ENCODE measurements around the gene DOHH.

DOHH gene

DNA sequence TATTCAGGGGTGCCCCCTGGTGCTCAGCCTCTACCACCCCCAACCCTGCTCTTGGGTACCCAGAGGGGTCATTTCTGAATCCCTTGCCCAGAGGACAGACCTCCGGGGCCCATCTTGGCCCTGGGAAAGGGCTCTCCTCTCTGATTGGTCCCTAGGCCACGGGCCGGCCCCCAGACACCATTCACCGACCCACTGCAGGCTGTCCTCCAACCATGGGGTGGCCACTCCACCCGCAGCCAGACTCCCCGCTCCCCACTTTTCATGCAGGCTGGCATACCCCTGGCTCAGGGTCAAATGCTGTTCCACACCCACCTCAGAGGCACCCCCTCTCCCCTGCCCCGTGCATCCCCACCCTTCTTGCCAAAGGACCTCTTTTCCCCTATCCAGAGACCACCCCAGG is 34.9 kb downstream of the DOHH start:
- Histone ChIP-seq H3K4me3 (ENCODE audit: low read depth, low read length) (no peak overlapping the region), H3K79me2 (ENCODE audit: control insufficient read depth, insufficient read depth, low read length, unreplicated experiment) (no peaks in the 10 kb centered on the region), H3K27me3 (ENCODE audit: insufficient read depth, low read length) (no peaks in the 10 kb centered on the region), H3K36me3 (ENCODE audit: insufficient read depth, low read length) (peaks cover 2% of the 10 kb centered on the region; the same call in 1 of the 2 replicates), H2AFZ (ENCODE audit: low read length, unreplicated experiment) (no peak overlapping the region), H3K27ac (ENCODE audit: low read depth, low read length) (no peak overlapping the region), H3K4me1 (ENCODE audit: control insufficient read depth, insufficient read depth, low read length, unreplicated experiment) (no peaks in the 10 kb centered on the region)

DNA sequence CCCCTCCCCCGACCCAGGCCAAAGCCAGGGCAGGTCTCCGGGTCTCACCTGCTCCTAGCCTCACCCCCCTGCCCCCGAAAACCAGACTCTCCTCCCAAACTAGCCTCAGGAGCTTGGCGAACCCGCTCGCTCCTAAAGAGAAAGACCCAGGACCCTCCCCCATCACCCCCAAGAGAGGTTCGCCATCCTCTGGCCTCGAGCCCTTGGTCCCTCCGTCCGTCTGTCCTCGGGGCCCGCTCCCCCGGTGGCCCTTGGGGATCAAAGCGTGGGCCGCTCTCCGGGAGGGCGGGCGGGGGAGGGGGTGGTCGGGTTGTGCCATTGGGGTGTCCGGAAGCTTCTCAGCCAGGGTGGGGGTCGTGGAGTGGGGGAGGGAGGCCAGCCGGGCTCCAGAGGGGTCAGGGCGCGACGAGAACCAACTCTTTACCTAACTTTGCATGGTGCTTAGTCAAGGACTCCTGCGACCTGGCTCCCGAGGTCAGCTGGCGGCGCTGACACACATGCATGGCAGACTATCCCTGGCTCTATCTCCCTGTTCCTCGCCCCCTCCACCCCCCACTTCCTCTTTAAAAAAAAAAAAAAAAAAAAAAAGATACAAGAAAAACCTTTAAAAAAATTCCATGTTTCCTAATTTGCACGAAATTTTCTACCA is 35.8 kb downstream of the DOHH start:
- no peak overlapping the region for H3K4me3 ChIP-seq (ENCODE audit: low read depth, low read length)
- no peaks in the 10 kb centered on the region for H3K27me3 ChIP-seq (ENCODE audit: insufficient read depth, low read length)
- peaks cover 2% of the 10 kb centered on the region; the same call in 1 of the 2 replicates for H3K36me3 ChIP-seq (ENCODE audit: insufficient read depth, low read length)
- H2AFZ ChIP-seq (ENCODE audit: low read length, unreplicated experiment) = no peak overlapping the region
- H3K27ac ChIP-seq (ENCODE audit: low read depth, low read length) = no peak overlapping the region
- peaks cover 3% of the 10 kb centered on the region for H3K4me1 ChIP-seq (ENCODE audit: control insufficient read depth, insufficient read depth, low read length, unreplicated experiment)
- no peaks in the 10 kb centered on the region for H3K79me2 ChIP-seq (ENCODE audit: control insufficient read depth, insufficient read depth, low read length, unreplicated experiment)

DNA sequence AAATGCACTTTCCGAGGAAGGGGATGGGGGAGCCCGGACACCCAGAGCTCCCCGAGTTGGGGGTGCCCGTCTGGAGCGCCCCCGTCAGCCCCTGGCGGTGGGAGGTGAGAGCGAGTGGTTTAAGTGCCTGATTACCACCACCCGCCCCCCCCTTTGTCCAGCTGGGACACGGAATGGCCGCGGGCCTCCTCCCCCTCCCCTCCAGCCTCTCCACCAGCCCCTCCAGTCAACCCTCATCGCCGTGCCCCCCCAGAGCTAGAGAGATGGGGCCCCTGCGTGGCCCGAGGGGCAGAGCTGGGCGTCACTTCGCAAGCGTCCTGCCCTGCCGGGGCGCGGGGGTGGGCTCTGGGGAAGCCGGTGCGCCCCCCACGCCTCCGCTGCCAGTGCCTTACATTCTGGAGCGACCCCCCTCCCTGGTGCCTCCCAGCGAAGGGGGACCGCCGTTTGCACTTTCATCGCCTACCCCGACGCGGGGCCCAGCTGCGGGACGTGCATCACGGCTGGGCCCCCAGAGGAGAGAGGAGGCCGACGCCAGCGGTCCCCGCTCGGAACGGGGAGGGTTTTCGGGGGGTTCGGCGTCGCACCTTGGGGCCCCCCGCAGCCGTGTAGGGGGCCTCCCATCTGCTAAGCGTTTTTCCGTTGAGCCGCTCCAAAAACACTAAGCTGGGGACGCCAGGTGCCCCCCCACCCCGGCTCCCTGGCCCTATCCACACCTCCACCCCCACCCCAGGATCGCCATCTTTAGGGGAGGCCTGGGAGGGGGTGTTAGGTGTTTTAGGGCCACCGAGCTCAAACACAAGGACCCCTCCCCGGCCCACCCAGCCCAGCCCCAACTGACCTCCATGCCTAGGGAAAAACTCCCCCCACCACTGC is 36.5 kb downstream of the DOHH start:
- no peak overlapping the region for H2AFZ ChIP-seq (ENCODE audit: low read length, unreplicated experiment)
- peaks cover 2% of the 10 kb centered on the region; the same call in 1 of the 2 replicates for H3K36me3 ChIP-seq (ENCODE audit: insufficient read depth, low read length)
- no peaks in the 10 kb centered on the region for H3K79me2 ChIP-seq (ENCODE audit: control insufficient read depth, insufficient read depth, low read length, unreplicated experiment)
- no peaks in the 10 kb centered on the region for H3K27me3 ChIP-seq (ENCODE audit: insufficient read depth, low read length)
- H3K27ac ChIP-seq (ENCODE audit: low read depth, low read length) = no peak overlapping the region
- H3K4me3 ChIP-seq (ENCODE audit: low read depth, low read length) = no peak overlapping the region
- peaks cover 9% of the 10 kb centered on the region for H3K4me1 ChIP-seq (ENCODE audit: control insufficient read depth, insufficient read depth, low read length, unreplicated experiment)

DNA sequence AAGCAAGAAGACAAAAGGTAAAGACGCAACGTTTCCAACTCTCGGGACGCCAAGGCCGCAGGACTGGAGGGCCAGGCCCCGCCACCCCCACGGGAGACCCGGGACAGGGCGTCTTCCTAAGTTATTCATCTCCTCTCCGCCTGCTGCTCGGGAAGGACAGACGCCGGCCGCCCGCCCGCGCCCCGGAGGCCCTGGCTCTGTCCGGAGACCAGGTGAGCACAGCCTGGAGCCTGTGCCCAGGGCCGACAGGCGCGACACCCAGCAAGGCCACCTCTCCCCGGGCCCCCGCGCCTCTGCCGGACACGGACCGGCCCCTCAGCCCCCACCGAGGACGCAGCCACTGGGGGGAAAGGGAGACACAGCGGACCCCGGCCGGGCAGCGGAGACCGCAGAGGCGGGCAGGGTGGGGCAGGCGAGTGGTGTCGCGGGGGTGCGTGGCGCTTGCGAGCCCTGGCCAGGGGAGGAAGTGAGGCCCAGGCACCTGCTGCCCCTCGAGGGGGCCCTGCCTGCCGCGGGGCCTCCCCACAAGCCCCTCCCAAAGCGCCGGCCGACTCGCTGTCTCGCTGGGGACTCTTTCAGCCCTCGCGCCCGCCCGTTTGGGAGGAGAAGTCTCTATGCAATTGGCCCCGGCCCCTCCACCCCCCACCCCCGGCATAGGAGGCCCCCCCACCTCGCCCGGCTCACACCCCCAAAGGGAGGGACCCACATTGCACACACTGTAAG is 37.3 kb downstream of the DOHH start:
- H3K79me2 ChIP-seq (ENCODE audit: control insufficient read depth, insufficient read depth, low read length, unreplicated experiment) = no peaks in the 10 kb centered on the region
- H3K4me3 ChIP-seq (ENCODE audit: low read depth, low read length) = no peak overlapping the region
- H3K27ac ChIP-seq (ENCODE audit: low read depth, low read length) = no peak overlapping the region
- H3K4me1 ChIP-seq (ENCODE audit: control insufficient read depth, insufficient read depth, low read length, unreplicated experiment) = peaks cover 16% of the 10 kb centered on the region
- H2AFZ ChIP-seq (ENCODE audit: low read length, unreplicated experiment) = no peak overlapping the region
- H3K27me3 ChIP-seq (ENCODE audit: insufficient read depth, low read length) = no peaks in the 10 kb centered on the region
- H3K36me3 ChIP-seq (ENCODE audit: insufficient read depth, low read length) = peaks cover 2% of the 10 kb centered on the region; the same call in 1 of the 2 replicates

DNA sequence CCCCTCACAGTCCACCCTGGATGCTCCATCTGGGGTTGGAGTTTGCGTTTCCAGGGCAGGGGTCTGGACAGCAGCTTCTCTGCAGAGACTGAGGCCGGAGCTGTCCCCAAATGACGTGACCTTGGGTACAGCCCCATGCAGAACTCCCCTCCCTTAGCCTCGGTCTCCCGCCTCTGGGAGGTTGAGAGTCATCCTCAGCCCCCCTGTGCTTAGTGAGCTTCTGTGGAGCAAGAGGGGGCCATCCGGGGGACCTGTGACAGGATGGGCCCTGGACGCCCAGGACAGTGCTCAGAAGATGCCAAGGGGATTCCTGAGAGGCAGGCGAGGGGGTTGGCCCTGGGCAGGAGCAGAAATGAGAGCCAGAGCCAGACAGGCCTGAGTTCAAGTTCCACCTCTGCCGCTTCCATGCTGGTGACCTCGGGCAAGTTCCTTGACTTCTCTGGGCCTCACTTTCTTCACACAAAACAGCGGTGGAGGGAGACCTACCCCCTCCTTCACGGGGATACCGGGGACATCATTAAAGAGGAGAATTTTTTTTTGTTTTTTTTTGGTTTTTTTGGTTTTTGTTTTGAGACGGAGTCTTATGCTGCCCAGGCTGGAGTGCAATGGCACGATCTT is 40.4 kb downstream of the DOHH start:
- Histone ChIP-seq H3K4me1 (ENCODE audit: control insufficient read depth, insufficient read depth, low read length, unreplicated experiment) (peaks cover 21% of the 10 kb centered on the region), H3K79me2 (ENCODE audit: control insufficient read depth, insufficient read depth, low read length, unreplicated experiment) (no peaks in the 10 kb centered on the region), H3K36me3 (ENCODE audit: insufficient read depth, low read length) (peaks cover 5% of the 10 kb centered on the region; the same call in 1 of the 2 replicates), H3K27ac (ENCODE audit: low read depth, low read length) (peak overlapping the region; percentile 57; the same call in 1 of the 2 replicates), H3K4me3 (ENCODE audit: low read depth, low read length) (no peak overlapping the region), H3K27me3 (ENCODE audit: insufficient read depth, low read length) (no peaks in the 10 kb centered on the region), H2AFZ (ENCODE audit: low read length, unreplicated experiment) (no peak overlapping the region)

DNA sequence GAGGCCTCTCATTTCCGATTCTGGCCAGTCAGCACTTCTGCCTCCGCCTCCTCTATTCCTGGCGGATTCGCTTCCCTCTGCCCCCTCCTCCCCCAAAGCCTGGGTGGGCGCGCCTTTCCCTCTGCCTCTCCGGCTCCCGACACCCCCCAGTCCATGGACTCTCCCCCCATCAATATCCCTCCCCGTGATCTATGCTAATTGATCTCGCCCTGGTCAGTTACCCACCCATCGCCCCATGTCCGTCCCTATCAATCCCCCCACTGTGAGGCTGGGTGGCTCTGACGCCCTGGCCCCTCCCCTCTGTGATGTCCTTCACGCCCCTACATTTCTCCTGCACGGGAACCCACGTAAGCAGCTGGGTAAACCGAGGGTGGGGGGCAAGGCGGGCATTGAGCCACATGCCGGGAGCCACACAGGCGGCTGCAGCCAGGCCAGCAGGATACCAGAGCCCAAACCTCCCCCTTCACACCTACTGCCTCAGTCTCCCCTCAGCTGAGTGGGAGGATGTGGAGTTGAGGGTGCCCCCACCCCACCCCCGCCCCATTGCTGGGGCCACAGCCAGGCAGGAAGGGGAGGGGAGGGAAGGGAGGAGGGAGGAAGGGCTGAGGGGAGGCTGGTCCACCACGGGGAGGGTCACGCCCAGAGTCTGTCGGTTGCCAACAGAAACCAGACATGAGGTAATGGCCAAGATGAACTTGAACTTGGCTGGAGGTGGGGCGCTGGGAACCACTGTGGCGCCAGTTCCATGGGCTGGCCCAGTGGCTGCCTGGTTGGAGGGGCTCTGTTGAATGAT is 41.2 kb downstream of the DOHH start:
- H3K27ac ChIP-seq (ENCODE audit: low read depth, low read length) = peak overlapping the region; percentile 57
- H3K79me2 ChIP-seq (ENCODE audit: control insufficient read depth, insufficient read depth, low read length, unreplicated experiment) = no peaks in the 10 kb centered on the region
- peaks cover 21% of the 10 kb centered on the region for H3K4me1 ChIP-seq (ENCODE audit: control insufficient read depth, insufficient read depth, low read length, unreplicated experiment)
- no peak overlapping the region for H3K4me3 ChIP-seq (ENCODE audit: low read depth, low read length)
- no peaks in the 10 kb centered on the region for H3K27me3 ChIP-seq (ENCODE audit: insufficient read depth, low read length)
- no peak overlapping the region for H2AFZ ChIP-seq (ENCODE audit: low read length, unreplicated experiment)
- H3K36me3 ChIP-seq (ENCODE audit: insufficient read depth, low read length) = peaks cover 8% of the 10 kb centered on the region; the same call in 1 of the 2 replicates

DNA sequence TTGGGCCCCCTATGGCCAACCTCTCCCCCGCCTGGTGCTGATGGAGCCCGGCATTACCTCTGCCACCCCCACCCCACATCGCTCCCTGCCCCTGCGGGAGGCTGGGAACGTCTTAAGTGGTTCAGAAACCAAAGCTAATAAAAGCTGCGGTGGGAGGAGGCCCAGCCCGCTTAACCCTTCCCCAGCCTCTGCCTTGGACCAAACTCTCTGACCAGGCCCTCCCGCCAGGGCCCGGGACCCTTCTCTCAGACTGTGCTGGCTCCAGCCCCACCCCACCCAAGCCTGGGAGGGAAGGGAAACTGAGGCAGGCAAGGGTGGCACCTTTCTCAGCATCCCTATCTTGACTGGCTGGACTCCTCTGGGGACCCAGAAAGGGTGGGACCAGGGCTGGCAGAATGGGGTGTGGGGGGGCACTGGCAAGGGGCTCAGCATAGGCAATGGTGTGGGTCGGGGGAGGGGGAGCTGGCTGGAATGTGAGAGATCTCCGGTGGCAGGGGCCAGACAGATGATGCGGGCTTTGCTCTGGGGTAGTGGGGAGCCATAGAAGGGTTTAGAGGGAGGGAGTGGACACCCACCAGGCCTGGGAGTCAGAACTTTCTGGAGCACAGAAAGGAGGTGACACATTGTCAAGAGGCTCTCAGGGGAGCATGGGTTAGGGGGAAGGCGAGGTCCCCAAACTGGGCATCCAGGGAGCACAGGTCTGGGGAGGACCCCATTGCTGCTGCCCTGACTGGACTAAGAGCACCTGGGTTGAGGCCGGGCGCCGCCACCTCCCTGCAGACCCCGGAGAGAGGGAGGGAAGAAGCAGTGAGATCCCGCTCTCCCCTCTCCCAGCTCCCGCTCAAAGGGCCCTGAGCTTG is 42.0 kb downstream of the DOHH start:
- no peaks in the 10 kb centered on the region for H3K79me2 ChIP-seq (ENCODE audit: control insufficient read depth, insufficient read depth, low read length, unreplicated experiment)
- H3K4me1 ChIP-seq (ENCODE audit: control insufficient read depth, insufficient read depth, low read length, unreplicated experiment) = peaks cover 21% of the 10 kb centered on the region
- H3K27ac ChIP-seq (ENCODE audit: low read depth, low read length) = peak overlapping the region; percentile 57
- H3K36me3 ChIP-seq (ENCODE audit: insufficient read depth, low read length) = peaks cover 8% of the 10 kb centered on the region; the same call in 1 of the 2 replicates
- no peak overlapping the region for H2AFZ ChIP-seq (ENCODE audit: low read length, unreplicated experiment)
- H3K27me3 ChIP-seq (ENCODE audit: insufficient read depth, low read length) = no peaks in the 10 kb centered on the region
- no peak overlapping the region for H3K4me3 ChIP-seq (ENCODE audit: low read depth, low read length)

DNA sequence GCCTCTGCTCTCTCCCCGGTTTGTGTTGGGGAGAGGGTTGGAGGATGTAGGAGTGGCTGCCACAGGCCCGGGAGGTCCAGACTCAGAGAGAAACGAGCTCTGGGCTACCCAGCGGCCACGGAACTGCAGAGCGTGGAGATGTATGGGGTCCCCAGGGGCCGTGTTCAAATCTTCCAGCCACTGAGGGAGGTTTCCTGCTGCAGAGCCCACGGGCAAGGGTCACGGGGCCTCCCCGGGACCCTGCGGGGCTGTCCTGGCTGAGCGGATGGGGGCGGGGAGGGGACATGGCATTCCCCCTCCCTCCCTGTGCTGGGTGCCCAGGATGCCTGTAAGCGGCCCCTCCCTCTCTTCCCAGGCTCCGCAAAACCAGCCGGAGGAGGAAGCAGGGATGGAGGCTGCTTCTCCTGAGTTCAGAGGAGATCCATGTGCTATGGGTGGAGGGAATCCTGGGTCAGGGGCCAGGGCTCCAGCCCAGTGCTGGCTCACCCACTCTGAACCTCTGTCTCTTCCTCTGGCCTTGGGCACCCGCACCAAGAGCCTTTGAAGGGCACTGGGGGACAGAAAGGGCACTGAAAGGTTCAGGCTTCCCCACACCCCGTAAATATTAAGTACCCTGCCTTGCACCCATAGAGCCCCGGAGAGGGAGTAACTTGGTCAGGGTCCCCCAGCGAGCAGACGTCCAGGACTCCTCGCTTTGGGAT is 42.8 kb downstream of the DOHH start:
- H2AFZ ChIP-seq (ENCODE audit: low read length, unreplicated experiment) = no peak overlapping the region
- peaks cover 8% of the 10 kb centered on the region; the same call in 1 of the 2 replicates for H3K36me3 ChIP-seq (ENCODE audit: insufficient read depth, low read length)
- H3K27ac ChIP-seq (ENCODE audit: low read depth, low read length) = peak overlapping the region; percentile 57; the same call in 1 of the 2 replicates
- H3K4me3 ChIP-seq (ENCODE audit: low read depth, low read length) = no peak overlapping the region
- no peaks in the 10 kb centered on the region for H3K27me3 ChIP-seq (ENCODE audit: insufficient read depth, low read length)
- H3K4me1 ChIP-seq (ENCODE audit: control insufficient read depth, insufficient read depth, low read length, unreplicated experiment) = peaks cover 21% of the 10 kb centered on the region
- peaks cover under 1% of the 10 kb centered on the region for H3K79me2 ChIP-seq (ENCODE audit: control insufficient read depth, insufficient read depth, low read length, unreplicated experiment)
